HL-60/S4 treated with retinoic acid at 250 ng/mL for 4 days and 3 days (cell line): ENCODE results near the gene CRISPLD2.

ENCODE experiments used
- in situ Hi-C: fragments of 300-500 bp; cut with MboI; formaldehyde crosslinking; loops from 2 replicates; pipeline ENCODE4 v1.7.0; 2022; ENCODE audit warnings: low sequenced_read_pairs

The CRISPLD2 gene, protein sequence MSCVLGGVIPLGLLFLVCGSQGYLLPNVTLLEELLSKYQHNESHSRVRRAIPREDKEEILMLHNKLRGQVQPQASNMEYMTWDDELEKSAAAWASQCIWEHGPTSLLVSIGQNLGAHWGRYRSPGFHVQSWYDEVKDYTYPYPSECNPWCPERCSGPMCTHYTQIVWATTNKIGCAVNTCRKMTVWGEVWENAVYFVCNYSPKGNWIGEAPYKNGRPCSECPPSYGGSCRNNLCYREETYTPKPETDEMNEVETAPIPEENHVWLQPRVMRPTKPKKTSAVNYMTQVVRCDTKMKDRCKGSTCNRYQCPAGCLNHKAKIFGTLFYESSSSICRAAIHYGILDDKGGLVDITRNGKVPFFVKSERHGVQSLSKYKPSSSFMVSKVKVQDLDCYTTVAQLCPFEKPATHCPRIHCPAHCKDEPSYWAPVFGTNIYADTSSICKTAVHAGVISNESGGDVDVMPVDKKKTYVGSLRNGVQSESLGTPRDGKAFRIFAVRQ

GRCh38 chr16:84819644-84820304 is at the start of gene CRISPLD2:
Gene CRISPLD2 (plus strand): TSS chr16:84819985. CDS start chr16:84838496, 18,511 bp downstream.
- in situ Hi-C loops = no loop called here

- in situ Hi-C loops = no loop called here
These were observed 46.5 kb upstream of the CRISPLD2 start for GRCh38 chr16:84773312-84773711.

GRCh38 chr16:84774810-84775209 is 45.0 kb upstream of the CRISPLD2 start:
- in situ Hi-C loops = no loop called here

DNA sequence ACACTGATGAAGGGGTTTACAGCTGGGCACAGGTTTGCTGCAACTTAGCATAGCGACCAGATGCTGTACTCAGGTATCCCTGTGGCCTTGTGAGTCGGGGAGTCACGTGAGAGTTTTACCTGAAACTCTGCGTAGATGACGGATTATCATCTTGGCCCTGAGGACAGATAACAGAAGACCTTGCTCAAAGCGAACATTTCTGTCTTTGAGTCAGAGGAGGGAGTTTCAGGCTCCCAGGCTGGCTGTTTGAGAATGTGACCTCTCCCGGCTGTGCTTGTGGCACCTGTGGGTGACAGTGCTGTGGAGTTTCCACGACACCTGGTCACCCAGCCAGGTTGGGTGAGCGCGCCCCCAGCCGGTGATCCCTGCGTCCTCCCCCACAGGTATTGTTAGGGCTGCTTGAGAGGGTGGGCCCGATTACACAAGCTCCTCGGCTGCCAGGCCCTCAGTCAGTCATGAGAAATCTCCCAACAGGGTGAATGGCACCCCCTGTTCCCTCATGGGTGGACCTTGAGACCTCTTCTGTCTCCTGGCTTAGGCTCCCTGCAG is 44.4 kb upstream of the CRISPLD2 start:
- in situ Hi-C loops = no loop called here

DNA sequence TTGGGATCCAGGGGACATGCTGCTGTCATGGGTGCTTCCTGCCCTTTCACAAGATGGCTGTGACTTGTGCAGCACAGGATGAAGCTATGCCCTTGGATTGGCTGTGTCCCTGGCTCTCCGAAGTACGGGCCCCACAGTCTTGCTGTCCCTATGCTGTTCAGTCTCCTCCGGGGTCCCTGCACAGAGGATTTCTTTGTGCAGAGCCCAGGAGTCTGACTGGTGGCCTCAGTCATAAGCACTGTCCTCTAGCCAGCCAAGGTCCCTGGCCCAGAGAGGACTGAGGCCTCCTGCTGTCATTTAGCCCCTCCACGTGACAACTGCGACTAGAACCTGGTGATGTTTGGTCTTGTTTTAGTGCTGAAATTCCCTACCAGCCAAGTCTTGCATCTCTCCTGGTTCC is 42.4 kb upstream of the CRISPLD2 start:
- in situ Hi-C loops = no loop called here

DNA sequence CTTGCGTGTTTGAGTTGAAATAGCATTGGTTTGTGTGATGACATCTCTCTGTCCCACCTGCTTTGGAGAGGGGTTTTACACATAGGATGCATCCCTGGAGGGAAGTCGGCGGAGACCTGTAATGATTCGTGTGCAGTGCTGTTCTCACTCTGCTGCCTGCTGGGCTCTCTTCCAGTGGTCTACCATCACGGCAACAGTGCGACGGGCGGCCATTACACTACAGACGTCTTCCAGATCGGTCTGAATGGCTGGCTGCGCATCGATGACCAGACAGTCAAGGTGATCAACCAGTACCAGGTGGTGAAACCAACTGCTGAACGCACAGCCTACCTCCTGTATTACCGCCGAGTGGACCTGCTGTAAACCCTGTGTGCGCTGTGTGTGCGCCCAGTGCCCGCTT is 41.1 kb upstream of the CRISPLD2 start:
- in situ Hi-C loops = no loop called here

- in situ Hi-C loops = no loop called here
These were observed 39.7 kb upstream of the CRISPLD2 start for GRCh38 chr16:84780063-84780462.

DNA sequence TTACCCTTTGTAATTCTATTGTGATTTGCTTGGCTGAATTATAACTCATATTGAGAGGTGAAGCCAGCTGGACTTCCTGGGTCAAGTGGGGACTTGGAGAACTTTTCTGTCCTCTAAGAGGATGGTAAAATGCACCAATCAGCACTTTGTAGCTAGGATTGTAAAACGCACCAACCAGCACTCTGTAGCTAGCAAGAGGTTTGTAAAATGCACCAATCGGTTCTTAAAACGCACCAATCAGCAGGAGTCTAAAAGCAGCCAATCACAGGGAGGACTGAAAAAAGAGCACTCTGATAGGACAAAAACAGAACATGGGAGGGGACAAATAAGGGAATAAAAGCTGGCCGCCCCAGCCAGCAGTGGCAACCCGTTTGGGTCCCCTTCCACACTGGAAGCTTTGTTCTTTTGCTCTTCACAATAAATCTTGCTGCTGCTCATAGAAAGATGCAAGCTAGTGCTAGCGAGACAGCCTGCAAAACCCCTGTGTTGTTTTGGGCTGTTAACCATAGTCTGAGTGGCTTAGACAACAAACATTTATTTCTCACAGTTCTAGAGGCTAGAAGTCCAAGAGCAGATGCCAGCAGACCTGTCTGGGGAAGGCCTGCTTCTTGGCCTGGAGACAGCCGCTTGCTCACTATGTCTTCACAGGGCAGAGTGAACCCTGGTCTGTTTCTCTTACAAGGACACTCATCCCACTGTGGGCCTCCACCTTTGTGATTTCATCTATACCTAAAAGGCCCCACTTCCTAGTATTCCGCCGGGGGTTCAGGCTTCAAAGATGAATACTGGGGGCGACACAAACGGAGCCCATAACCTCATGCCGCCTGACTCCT is 39.0 kb upstream of the CRISPLD2 start:
- in situ Hi-C loops = no loop called here

DNA sequence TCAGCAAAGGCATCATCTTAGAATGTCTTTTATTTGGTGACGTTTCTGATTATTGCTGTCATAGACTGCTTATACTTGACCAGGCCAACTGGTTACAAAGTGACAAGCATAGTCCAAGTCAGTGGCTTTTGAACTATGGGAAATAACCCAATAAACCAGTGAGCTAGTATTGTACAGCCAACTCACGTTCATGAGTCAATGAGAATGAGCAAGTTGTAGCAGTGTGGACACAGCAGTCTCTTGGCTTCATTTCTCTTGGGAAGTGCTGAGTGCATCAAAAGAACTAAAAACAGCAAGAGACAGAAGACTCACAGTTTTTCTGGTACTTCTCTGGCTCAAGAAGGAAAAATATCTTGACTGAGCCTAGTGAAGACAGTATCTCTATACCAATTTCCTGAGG is 36.9 kb upstream of the CRISPLD2 start:
- in situ Hi-C loops = no loop called here

DNA sequence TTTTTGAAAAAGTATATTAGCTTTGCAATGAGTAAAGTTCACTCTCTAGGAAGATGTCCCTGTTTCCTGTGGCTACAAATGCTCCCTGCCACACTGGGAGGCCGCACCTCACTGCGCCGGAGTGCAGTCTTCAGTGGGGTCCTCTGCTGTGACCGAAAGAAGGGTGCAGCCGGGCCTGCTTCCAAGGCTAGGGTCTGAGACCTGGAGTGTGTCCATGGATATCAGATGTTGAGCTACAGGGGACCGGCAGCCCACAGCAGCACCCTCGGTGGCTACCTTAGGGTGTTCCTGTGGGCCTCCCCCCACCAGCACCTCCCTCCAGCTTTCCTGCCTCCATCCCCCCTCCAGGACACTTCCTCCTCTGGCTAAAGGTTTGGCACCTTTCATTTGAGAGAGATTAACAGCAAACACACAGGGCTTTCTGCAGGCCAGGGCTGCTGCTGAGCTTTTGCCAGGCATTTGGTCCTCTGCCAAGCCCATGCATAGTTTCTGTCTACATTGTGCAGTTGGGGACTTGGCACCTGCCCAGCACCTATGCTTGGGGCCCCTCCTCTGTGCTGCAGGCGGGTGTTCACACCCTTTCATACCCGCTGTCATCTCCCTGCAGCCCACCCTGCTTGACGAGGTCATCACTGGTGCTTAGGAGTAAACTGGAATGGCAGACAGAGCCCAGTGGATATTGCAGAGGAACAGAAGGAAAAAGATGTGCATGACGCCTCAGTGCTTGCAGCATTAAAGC is 33.8 kb upstream of the CRISPLD2 start:
- in situ Hi-C loops = no loop called here

GRCh38 chr16:84786605-84787262 is 33.1 kb upstream of the CRISPLD2 start:
- in situ Hi-C loops = no loop called here

- in situ Hi-C loops = no loop called here
These were observed 32.5 kb upstream of the CRISPLD2 start for GRCh38 chr16:84787263-84787622.

DNA sequence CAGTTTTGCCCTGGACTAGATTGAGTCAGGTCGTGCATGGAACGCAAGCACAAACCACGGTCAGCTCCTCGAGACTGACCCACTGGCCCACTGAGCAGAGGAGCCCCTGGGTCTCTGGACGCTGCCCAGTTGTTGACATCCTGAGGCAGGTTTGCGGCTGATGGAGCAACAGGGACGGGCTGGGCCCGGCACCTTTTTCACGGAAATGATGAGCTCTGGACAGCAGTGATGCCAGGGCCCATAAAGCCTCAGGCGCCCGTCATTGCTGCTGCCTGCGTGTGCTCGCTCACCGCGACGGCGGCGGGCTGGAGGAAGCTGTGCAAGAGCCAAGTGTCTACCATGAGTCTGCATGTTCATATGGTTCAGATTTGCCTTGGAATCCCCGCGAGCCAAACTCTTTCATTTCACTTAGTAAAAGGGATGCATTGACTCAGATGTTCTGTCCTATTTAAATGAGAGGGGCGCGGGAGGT is 30.8 kb upstream of the CRISPLD2 start:
- in situ Hi-C loops = no loop called here

DNA sequence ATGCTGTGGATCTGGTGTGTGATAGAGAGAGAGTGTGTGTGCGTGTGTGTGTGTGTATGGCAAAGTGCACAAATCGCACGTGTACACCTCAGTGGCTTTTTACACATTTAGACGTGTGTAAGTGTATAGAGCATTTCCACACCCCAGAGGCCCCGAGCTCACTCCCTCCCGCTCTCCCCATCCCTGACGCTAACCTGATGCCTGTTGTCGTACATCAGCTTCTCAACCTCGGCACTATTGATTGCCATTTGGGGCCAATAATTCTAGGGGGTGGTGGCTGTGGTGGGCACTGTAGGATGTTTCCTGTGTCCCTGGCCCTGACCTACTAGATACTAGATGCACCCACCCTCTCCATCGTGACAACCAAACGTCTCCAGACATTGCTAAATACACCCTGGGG is 30.4 kb upstream of the CRISPLD2 start:
- in situ Hi-C loops = no loop called here

GRCh38 chr16:84790301-84790700 is 29.5 kb upstream of the CRISPLD2 start:
- in situ Hi-C loops = no loop called here

DNA sequence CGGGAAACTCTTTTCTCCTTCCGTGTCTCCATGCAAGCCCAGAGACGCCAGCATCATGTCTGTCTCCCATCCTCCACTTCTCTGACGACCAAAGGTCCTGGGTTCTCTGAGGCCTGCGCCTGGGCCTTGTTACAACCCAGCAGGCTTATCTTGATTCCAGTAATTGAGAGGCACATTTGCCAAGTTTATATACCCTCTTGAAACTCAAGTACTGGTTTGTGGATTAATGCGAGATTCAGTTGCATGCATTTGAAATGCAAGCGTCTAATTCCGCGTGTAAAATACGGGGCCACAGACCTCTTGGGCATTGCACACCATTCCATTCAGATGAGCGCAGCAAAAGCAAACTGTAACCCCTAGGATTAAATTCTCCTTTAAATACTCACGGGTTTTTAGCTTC is 28.7 kb upstream of the CRISPLD2 start:
- in situ Hi-C loops = no loop called here

- in situ Hi-C loops = no loop called here
These were observed 28.3 kb upstream of the CRISPLD2 start for GRCh38 chr16:84791501-84791900.

DNA sequence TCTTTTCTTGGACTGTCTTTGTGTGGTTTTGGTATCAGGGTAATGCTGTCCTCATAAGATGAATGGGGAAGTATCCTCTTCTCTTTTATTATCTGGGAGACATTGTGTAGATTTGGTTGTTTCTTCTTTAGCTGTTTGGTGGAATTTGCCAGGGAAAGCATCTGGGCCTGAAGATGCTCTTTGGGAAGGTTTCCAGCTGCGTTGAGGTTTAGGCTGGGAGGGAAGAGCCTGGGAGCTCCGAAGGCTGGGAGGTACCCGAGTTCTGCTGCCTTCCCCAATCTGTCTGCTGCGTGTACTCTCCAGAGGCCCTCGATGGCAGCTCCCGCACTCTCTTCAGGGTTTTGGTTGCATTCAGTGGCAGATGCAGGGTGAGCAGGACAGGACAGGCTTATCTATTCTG is 25.6 kb upstream of the CRISPLD2 start:
- in situ Hi-C loops = no loop called here

DNA sequence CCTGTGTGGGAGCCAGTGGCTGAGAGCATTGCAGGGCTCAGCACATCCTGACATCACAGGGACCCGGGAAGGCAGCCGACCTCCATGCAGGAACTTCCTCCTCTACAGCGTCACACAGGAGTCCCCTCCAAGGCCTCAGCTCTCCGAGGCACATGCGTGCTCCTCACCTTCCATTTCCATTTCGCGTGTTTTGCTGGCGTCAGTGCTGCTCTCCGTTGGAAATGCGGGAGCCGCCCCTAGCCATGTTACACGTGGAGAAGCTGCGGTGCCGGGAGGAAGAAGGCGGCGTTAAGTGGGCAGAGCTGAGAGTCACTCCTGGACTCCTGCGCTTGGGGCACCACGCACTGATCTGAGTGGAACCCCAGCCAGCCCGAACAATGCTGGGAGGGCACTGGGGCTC is 25.2 kb upstream of the CRISPLD2 start:
- in situ Hi-C loops = no loop called here
